A673 (cell line): Measurements from ENCODE around the gene SEC22C. TPM values are rescaled to one million over a fixed set of nuclear protein-coding genes. Genes with fewer than 3 reads are reported as not detected.

Source experiments
- BruUV-seq: library from RNA; stranded (reverse); fragments of 400-500 nt; replicated peaks from 2 replicates; lab custom pipeline; 2021; lab: Mats Ljungman, UMichigan
- CTCF ChIA-PET: fragments of 300-600 bp; sonication (Branson Sonifier 250); formaldehyde crosslinking; loops from one replicate; lab custom pipeline; 2022; ENCODE audit warnings: antibody characterized with exemption; lab: Charles Lee
- POLR2A ChIA-PET: fragments of 300-600 bp; sonication (Branson Sonifier 250); formaldehyde crosslinking; loops from one replicate; lab custom pipeline; 2022; ENCODE audit warnings: antibody characterized with exemption; ENCODE audit not compliant: low non-redundant PET; lab: Charles Lee
- DNase-seq: peaks from one replicate; pipeline ENCODE4 v3.0.0-alpha.2; 2015; ENCODE audit warnings: low spot score
- H3K27ac ChIP-seq: fragments of 200-600 bp; sonication (generic); 2 replicates; pipeline ENCODE4 v1.5.1; 2016; ENCODE audit warnings: mixed run types, low read depth, mild to moderate bottlenecking, mixed read lengths, antibody characterized with exemption, low read length; ENCODE audit not compliant: poor library complexity, severe bottlenecking
- H3K27me3 ChIP-seq: fragments of 200-600 bp; sonication (generic); replicated peaks from 2 replicates; pipeline ENCODE4 v1.6.1; 2017; ENCODE audit warnings: mixed run types, low read depth, mild to moderate bottlenecking, mixed read lengths, antibody characterized with exemption, low read length; ENCODE audit not compliant: insufficient read depth, poor library complexity
- H3K36me3 ChIP-seq: fragments of 200-600 bp; sonication (generic); 2 replicates; pipeline ENCODE4 v1.6.1; 2016; ENCODE audit warnings: mixed run types, mild to moderate bottlenecking, mixed read lengths, antibody characterized with exemption, low read length; ENCODE audit not compliant: insufficient read depth, poor library complexity, severe bottlenecking
- H3K4me1 ChIP-seq: fragments of 200-600 bp; sonication (generic); 2 replicates; pipeline ENCODE4 v1.6.1; 2017; ENCODE audit warnings: mixed run types, mild to moderate bottlenecking, mixed read lengths, antibody characterized with exemption, low read length; ENCODE audit not compliant: insufficient read depth, poor library complexity, severe bottlenecking
- H3K4me3 ChIP-seq: fragments of 200-600 bp; sonication (generic); 2 replicates; pipeline ENCODE4 v1.5.1; 2016; ENCODE audit warnings: low read depth, mixed run types, mild to moderate bottlenecking, mixed read lengths, low read length; ENCODE audit not compliant: poor library complexity, severe bottlenecking
- H3K9me3 ChIP-seq: fragments of 200-600 bp; sonication (generic); 2 replicates; pipeline ENCODE4 v1.6.1; 2016; ENCODE audit warnings: mixed run types, low read depth, mild to moderate bottlenecking, mixed read lengths, antibody characterized with exemption, low read length; ENCODE audit not compliant: poor library complexity, severe bottlenecking
- EZH2 ChIP-seq: fragments of 200-600 bp; sonication (generic); IDR thresholded peaks from 2 replicates; pipeline ENCODE4 v1.6.1; 2017; ENCODE audit warnings: borderline replicate concordance, low read depth, mild to moderate bottlenecking, mixed read lengths, antibody characterized with exemption, low read length; ENCODE audit not compliant: poor library complexity, severe bottlenecking
- intact Hi-C: fragments of 100-400 bp; cut with micrococcal nuclease; formaldehyde crosslinking; loops from one replicate; pipeline ENCODE4 v1.10.0; 2022; ENCODE audit not compliant: unreplicated experiment
- total RNA-seq: library from RNA; stranded (reverse); gene quantifications from 2 replicates; pipeline ENCODE4 v1.2.3, GENCODE V29; 2021
- TF ChIP-seq, protein P1 (sequence below): fragments of 300-800, 200-600 bp; sonication (generic); conservative IDR thresholded peaks from 2 replicates; pipeline ENCODE4 v1.5.1; 2017; ENCODE audit warnings: low read depth, mild to moderate bottlenecking, antibody characterized with exemption, low read length, moderate library complexity, mixed read lengths

Gene SEC22C
- total RNA-seq, 1 experiment from 2014 or later = 28.9 TPM

DNA sequence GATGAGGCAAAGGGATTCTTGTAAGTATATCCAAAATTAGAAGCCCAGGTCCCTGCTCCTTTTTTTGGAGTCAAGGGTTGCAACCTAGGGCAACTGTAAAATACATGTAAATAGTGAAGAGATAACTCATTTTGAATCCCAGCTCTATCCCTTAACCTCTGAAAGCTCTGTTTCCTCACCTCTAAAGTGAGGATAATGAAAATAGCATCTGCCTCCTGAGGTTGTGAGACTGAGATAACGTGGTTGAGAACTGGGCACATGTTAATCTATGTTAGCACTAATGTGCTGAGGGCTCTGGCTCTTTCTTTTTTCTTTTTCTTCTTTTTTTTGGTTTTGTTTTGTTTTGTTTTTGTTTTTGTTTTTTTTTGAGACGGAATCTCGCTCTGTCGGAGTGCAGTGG is 13.9 kb upstream of the SEC22C start:
- Histone ChIP-seq H3K4me1 (no peaks in the 10 kb centered on the region), H3K27me3 (no peaks in the 10 kb centered on the region), H3K27ac (no peak overlapping the region), H3K36me3 (peaks cover 4% of the 10 kb centered on the region), H3K9me3 (no peaks in the 10 kb centered on the region), H3K4me3 (no peak overlapping the region)
- CTCF ChIA-PET = no interaction called here
- no peak for DNase-seq
- TF ChIP-seq EZH2 = no peak
- TF ChIP-seq, protein P1, sequence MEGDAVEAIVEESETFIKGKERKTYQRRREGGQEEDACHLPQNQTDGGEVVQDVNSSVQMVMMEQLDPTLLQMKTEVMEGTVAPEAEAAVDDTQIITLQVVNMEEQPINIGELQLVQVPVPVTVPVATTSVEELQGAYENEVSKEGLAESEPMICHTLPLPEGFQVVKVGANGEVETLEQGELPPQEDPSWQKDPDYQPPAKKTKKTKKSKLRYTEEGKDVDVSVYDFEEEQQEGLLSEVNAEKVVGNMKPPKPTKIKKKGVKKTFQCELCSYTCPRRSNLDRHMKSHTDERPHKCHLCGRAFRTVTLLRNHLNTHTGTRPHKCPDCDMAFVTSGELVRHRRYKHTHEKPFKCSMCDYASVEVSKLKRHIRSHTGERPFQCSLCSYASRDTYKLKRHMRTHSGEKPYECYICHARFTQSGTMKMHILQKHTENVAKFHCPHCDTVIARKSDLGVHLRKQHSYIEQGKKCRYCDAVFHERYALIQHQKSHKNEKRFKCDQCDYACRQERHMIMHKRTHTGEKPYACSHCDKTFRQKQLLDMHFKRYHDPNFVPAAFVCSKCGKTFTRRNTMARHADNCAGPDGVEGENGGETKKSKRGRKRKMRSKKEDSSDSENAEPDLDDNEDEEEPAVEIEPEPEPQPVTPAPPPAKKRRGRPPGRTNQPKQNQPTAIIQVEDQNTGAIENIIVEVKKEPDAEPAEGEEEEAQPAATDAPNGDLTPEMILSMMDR = no peak
- BruUV-seq = no TSS peak
- POLR2A ChIA-PET = no interaction called here
- intact Hi-C loops = no loop called here

DNA sequence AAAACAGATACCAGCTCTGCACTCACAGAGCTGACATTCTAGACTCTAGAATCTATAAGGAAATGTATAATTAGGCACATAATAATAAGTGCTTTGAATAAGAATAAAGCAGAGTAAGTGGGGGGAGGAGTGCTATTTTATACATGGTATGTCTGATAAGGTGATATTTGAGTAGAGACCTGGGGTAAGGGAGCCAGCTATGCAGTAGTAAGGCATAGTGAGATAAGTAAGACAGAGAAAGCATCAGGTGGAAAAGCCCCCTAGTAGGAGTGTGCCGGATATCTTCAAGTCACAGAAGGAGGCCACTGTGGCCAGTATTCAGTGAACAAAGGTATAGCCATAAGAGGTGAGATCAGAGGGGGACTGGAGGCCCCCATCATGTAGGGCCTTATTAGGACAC is 11.9 kb upstream of the SEC22C start:
- no TSS peak for BruUV-seq
- ChIA-PET CTCF (no interaction called here), POLR2A (no interaction called here)
- Histone ChIP-seq H3K4me1 (no peaks in the 10 kb centered on the region), H3K27ac (no peak overlapping the region), H3K27me3 (no peaks in the 10 kb centered on the region), H3K4me3 (no peak overlapping the region), H3K36me3 (peaks cover 4% of the 10 kb centered on the region), H3K9me3 (no peaks in the 10 kb centered on the region)
- no peak for TF ChIP-seq EZH2
- TF ChIP-seq, protein P1 = no peak
- intact Hi-C loops = no loop called here
- no peak for DNase-seq

DNA sequence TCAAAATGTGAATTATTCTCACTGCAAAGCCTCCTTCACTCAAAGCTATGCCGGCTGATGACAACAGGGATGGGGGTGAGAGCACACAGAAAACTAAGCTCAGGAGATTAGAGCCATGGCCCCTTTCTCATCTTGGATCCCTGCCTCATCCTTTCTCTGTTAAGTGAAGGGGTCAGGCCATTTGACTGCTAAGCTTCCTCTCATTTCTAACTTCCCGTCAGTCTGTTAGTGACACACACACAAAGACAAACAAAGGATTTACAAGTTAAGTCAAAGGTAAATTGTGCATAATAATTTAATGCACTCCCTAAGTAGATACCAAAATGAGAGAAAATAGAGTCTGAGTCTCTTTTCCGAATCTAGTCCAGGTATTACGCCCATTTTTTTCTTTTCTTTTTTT is 10.0 kb upstream of the SEC22C start:
- Histone ChIP-seq H3K4me1 (no peaks in the 10 kb centered on the region), H3K4me3 (peak overlapping the region; percentile 52), H3K27me3 (no peaks in the 10 kb centered on the region), H3K9me3 (no peaks in the 10 kb centered on the region), H3K27ac (no peak overlapping the region), H3K36me3 (peaks cover 4% of the 10 kb centered on the region)
- DNase-seq = no peak
- intact Hi-C loops = no loop called here
- TF ChIP-seq EZH2 = no peak
- TF ChIP-seq, protein P1 = no peak
- ChIA-PET POLR2A (no interaction called here), CTCF (no interaction called here)
- no TSS peak for BruUV-seq
